Activated T-helper 1 cell treated with anti-CD3 and anti-CD28 coated beads, Interleukin-12 subunit alpha, Interleukin-12 subunit beta, Interleukin-2, Interleukin-4 antibody, amounts not matched to agents 30 ng/mL and 10 ng/mL and 1 ng/mL, durations not matched to agents 14 hours and 24 hours and 36 hours (primary cell): ENCODE measurements around the gene NLGN2. TPM values are rescaled to one million over a fixed set of nuclear protein-coding genes. Genes with fewer than 3 reads are reported as not detected.
A peak's percentile ranks its signal among the peaks of the same experiment; 100 is the strongest.

Experiments used
- DNase-seq: peaks from one replicate; pipeline ENCODE4 v3.0.0; 2021; ENCODE audit warnings: low spot score
- H3K27ac Mint-ChIP-seq: one replicate; pipeline ENCODE4 v1.8.0; 2021; ENCODE audit warnings: mild to moderate bottlenecking, mixed read lengths
- H3K27me3 Mint-ChIP-seq: one replicate; pipeline ENCODE4 v1.8.0; 2022; ENCODE audit warnings: mild to moderate bottlenecking, moderate library complexity, mixed read lengths; ENCODE audit not compliant: insufficient read depth
- H3K36me3 Mint-ChIP-seq: one replicate; pipeline ENCODE4 v1.8.0; 2021; ENCODE audit warnings: low read depth, mixed read lengths
- H3K4me1 Mint-ChIP-seq: one replicate; pipeline ENCODE4 v1.8.0; 2021; ENCODE audit warnings: low read depth, mixed read lengths
- H3K4me3 Mint-ChIP-seq: one replicate; pipeline ENCODE4 v1.8.0; 2021; ENCODE audit warnings: mild to moderate bottlenecking, moderate library complexity, mixed read lengths
- H3K9me3 Mint-ChIP-seq: one replicate; pipeline ENCODE4 v1.8.0; 2021; ENCODE audit warnings: mixed read lengths
- intact Hi-C: fragments of 100-400 bp; cut with micrococcal nuclease; formaldehyde crosslinking; loops from one replicate; pipeline ENCODE4 v1.15.1; 2024
- total RNA-seq: library from RNA; stranded (reverse); gene quantifications from 2 replicates; pipeline ENCODE4 v1.2.3, GENCODE V29; 2022

The NLGN2 gene
- total RNA-seq, 1 donor from 2014 or later = 2.7 TPM

- H3K27ac Mint-ChIP-seq = no peak overlapping the region
- intact Hi-C loops = no loop called here
- H3K36me3 Mint-ChIP-seq = peaks cover 9% of the 10 kb centered on the region
- peaks cover 5% of the 10 kb centered on the region for H3K4me1 Mint-ChIP-seq
- H3K4me3 Mint-ChIP-seq = peak overlapping the region; percentile 13
- peaks cover 9% of the 10 kb centered on the region for H3K9me3 Mint-ChIP-seq
- peaks cover 36% of the 10 kb centered on the region for H3K27me3 Mint-ChIP-seq
- no peak for DNase-seq
Observed at GRCh38 chr17:7382901-7383300, 24.7 kb upstream of the NLGN2 start.

GRCh38 chr17:7383371-7383741, 24.3 kb upstream of the NLGN2 start:
- peaks cover 5% of the 10 kb centered on the region for H3K4me1 Mint-ChIP-seq
- H3K36me3 Mint-ChIP-seq = peaks cover 9% of the 10 kb centered on the region
- H3K9me3 Mint-ChIP-seq = peaks cover 9% of the 10 kb centered on the region
- DNase-seq = no peak
- H3K27me3 Mint-ChIP-seq = peaks cover 36% of the 10 kb centered on the region
- H3K27ac Mint-ChIP-seq = no peak overlapping the region
- peak overlapping the region; percentile 43 for H3K4me3 Mint-ChIP-seq
- intact Hi-C loops = no loop called here

GRCh38 chr17:7383742-7384488, 23.7 kb upstream of the NLGN2 start:
- H3K4me3 Mint-ChIP-seq = peak overlapping the region; percentile 77
- intact Hi-C loops = loop anchor here (1.0 kb wide), 2 partner anchors 10 to 20 kb away; partner anchors contain the start of genes PLSCR3 and TMEM256
- H3K27ac Mint-ChIP-seq = no peak overlapping the region
- DNase-seq = peak; percentile 75
- peaks cover 9% of the 10 kb centered on the region for H3K36me3 Mint-ChIP-seq
- peaks cover 9% of the 10 kb centered on the region for H3K9me3 Mint-ChIP-seq
- H3K4me1 Mint-ChIP-seq = peaks cover 5% of the 10 kb centered on the region
- H3K27me3 Mint-ChIP-seq = peaks cover 35% of the 10 kb centered on the region

GRCh38 chr17:7384489-7385081, 23.1 kb upstream of the NLGN2 start:
- intact Hi-C loops = loop anchor here (1.0 kb wide), 2 partner anchors 10 to 20 kb away; partner anchors contain the start of genes PLSCR3 and TMEM256
- no peak for DNase-seq
- Mint-ChIP-seq H3K9me3 (peaks cover 2% of the 10 kb centered on the region), H3K36me3 (peaks cover 7% of the 10 kb centered on the region), H3K4me1 (peaks cover 5% of the 10 kb centered on the region), H3K4me3 (peak overlapping the region; percentile 77), H3K27ac (peak overlapping the region; percentile 79), H3K27me3 (peaks cover 28% of the 10 kb centered on the region)

- Mint-ChIP-seq H3K36me3 (peaks cover 19% of the 10 kb centered on the region), H3K27ac (no peak overlapping the region), H3K9me3 (no peaks in the 10 kb centered on the region), H3K4me3 (no peak overlapping the region), H3K27me3 (no peaks in the 10 kb centered on the region), H3K4me1 (peaks cover 22% of the 10 kb centered on the region)
- intact Hi-C loops = no loop called here
- no peak for DNase-seq
Observed at GRCh38 chr17:7388856-7389255, 18.8 kb upstream of the NLGN2 start.

GRCh38 chr17:7389924-7390910, 17.4 kb upstream of the NLGN2 start:
- no peaks in the 10 kb centered on the region for H3K9me3 Mint-ChIP-seq
- peaks cover 2% of the 10 kb centered on the region for H3K27me3 Mint-ChIP-seq
- no peak overlapping the region for H3K27ac Mint-ChIP-seq
- H3K4me1 Mint-ChIP-seq = peaks cover 22% of the 10 kb centered on the region
- H3K4me3 Mint-ChIP-seq = no peak overlapping the region
- H3K36me3 Mint-ChIP-seq = peaks cover 19% of the 10 kb centered on the region
- DNase-seq = no peak
- intact Hi-C loops = no loop called here

- Mint-ChIP-seq H3K4me3 (no peak overlapping the region), H3K4me1 (peaks cover 22% of the 10 kb centered on the region), H3K27me3 (peaks cover 2% of the 10 kb centered on the region), H3K9me3 (no peaks in the 10 kb centered on the region), H3K27ac (no peak overlapping the region), H3K36me3 (peaks cover 19% of the 10 kb centered on the region)
- intact Hi-C loops = no loop called here
- no peak for DNase-seq
Observed at GRCh38 chr17:7391307-7391706, 16.3 kb upstream of the NLGN2 start.

GRCh38 chr17:7392696-7393612, 14.7 kb upstream of the NLGN2 start:
- Mint-ChIP-seq H3K27me3 (peaks cover 2% of the 10 kb centered on the region), H3K9me3 (no peaks in the 10 kb centered on the region), H3K4me3 (peak overlapping the region; percentile 97), H3K36me3 (peaks cover 16% of the 10 kb centered on the region), H3K4me1 (peaks cover 22% of the 10 kb centered on the region), H3K27ac (peak overlapping the region; percentile 70)
- intact Hi-C loops = no loop called here
- DNase-seq = no peak

GRCh38 chr17:7393613-7394451, 13.8 kb upstream of the NLGN2 start:
- Mint-ChIP-seq H3K4me3 (peak overlapping the region; percentile 97), H3K9me3 (no peaks in the 10 kb centered on the region), H3K27ac (peak overlapping the region; percentile 82), H3K36me3 (peaks cover 16% of the 10 kb centered on the region), H3K4me1 (peaks cover 22% of the 10 kb centered on the region), H3K27me3 (peaks cover 2% of the 10 kb centered on the region)
- DNase-seq = peak; percentile 19
- intact Hi-C loops = loop anchor here (1.0 to 2.0 kb wide), 6 partner anchors 10 to 91 kb away; partner anchors contain the start of genes EIF5A, NEURL4, POLR2A and TMEM256

GRCh38 chr17:7394452-7395191, 13.0 kb upstream of the NLGN2 start, which contains the start of gene PLSCR3:
PLSCR3 (minus strand) TSS chr17:7394525; CDS start chr17:7394110, 415 bp downstream.
- Mint-ChIP-seq H3K27ac (peak within 1 kb of the TSS; percentile 96), H3K4me3 (peak within 1 kb of the TSS; percentile 97), H3K27me3 (peaks cover 2% of the 10 kb centered on the region), H3K9me3 (no peaks in the 10 kb centered on the region), H3K36me3 (peaks cover 16% of the 10 kb centered on the region), H3K4me1 (peaks cover 22% of the 10 kb centered on the region)
- intact Hi-C loops = loop anchor here (1.0 to 2.0 kb wide), 6 partner anchors 10 to 90 kb away; partner anchors contain the start of genes EIF5A, NEURL4, POLR2A and TMEM256
- peak; percentile 82 for DNase-seq
